MM.1S (cell line): Measurements from ENCODE around the gene TJP2.

ENCODE experiments used
- DNase-seq: peaks from one replicate; pipeline ENCODE4 v3.0.0-alpha.2; 2015
- H2AFZ ChIP-seq: fragments of 300-600 bp; sonication (generic); 2 replicates; pipeline ENCODE4 v1.6.0; 2016; ENCODE audit warnings: antibody characterized with exemption, low read length
- H3F3A ChIP-seq: fragments of 300-600 bp; sonication (generic); 2 replicates; pipeline ENCODE4 v1.6.1; 2016; ENCODE audit warnings: mild to moderate bottlenecking, antibody characterized with exemption, low read length, moderate library complexity, mixed read lengths; ENCODE audit not compliant: insufficient read depth
- H3K27ac ChIP-seq: fragments of 300-600 bp; sonication (generic); 2 replicates; pipeline ENCODE4 v1.5.1; 2016; ENCODE audit warnings: mild to moderate bottlenecking, low read length
- H3K27me3 ChIP-seq: fragments of 300-600 bp; sonication (generic); replicated peaks from 2 replicates; pipeline ENCODE4 v1.6.0; 2016; ENCODE audit warnings: low read length; ENCODE audit not compliant: insufficient read depth
- H3K36me3 ChIP-seq: fragments of 300-600 bp; sonication (generic); replicated peaks from 2 replicates; pipeline ENCODE4 v1.6.1; 2016; ENCODE audit warnings: mild to moderate bottlenecking, low read length, mixed read lengths; ENCODE audit not compliant: insufficient read depth
- H3K4me1 ChIP-seq: fragments of 300-600 bp; sonication (generic); 2 replicates; pipeline ENCODE4 v1.6.1; 2016; ENCODE audit warnings: low read length, mixed read lengths
- H3K4me2 ChIP-seq: fragments of 300-600 bp; sonication (generic); 2 replicates; pipeline ENCODE4 v1.6.0; 2016; ENCODE audit warnings: low read depth, low read length
- H3K4me3 ChIP-seq: fragments of 300-600 bp; sonication (generic); 2 replicates; pipeline ENCODE4 v1.5.1; 2016; ENCODE audit warnings: low read length, mixed read lengths
- H3K79me2 ChIP-seq: fragments of 300-600 bp; sonication (generic); 2 replicates; pipeline ENCODE4 v1.6.1; 2016; ENCODE audit warnings: mixed run types, low read length, mixed read lengths
- H3K9ac ChIP-seq: fragments of 300-600 bp; sonication (generic); 2 replicates; pipeline ENCODE4 v1.6.1; 2016; ENCODE audit warnings: low read length, mixed read lengths
- H3K9me2 ChIP-seq: fragments of 300-600 bp; sonication (generic); replicated peaks from 2 replicates; pipeline ENCODE4 v1.6.1; 2016; ENCODE audit warnings: mild to moderate bottlenecking, low read length, mixed read lengths; ENCODE audit not compliant: insufficient read depth
- H3K9me3 ChIP-seq: fragments of 300-600 bp; sonication (generic); replicated peaks from 2 replicates; pipeline ENCODE4 v1.6.1; 2016; ENCODE audit warnings: mild to moderate bottlenecking, low read length, mixed read lengths; ENCODE audit not compliant: insufficient read depth
- H4K20me1 ChIP-seq: fragments of 300-600 bp; sonication (generic); 2 replicates; pipeline ENCODE4 v1.6.1; 2016; ENCODE audit warnings: mild to moderate bottlenecking, low read length, moderate library complexity, mixed read lengths; ENCODE audit not compliant: insufficient read depth
- CTCF ChIP-seq: fragments of 300-600 bp; sonication (generic); IDR thresholded peaks from 2 replicates; pipeline ENCODE4 v1.5.1; 2016; ENCODE audit warnings: antibody characterized with exemption, low read length, mixed read lengths
- EZH2 ChIP-seq: fragments of 300-600 bp; sonication (generic); optimal IDR thresholded peaks from 2 replicates; pipeline ENCODE3; 2017; ENCODE audit warnings: low read depth, mild to moderate bottlenecking, antibody characterized with exemption, low read length, mixed read lengths
- EZH2phosphoT487 ChIP-seq: fragments of 300-600 bp; sonication (generic); IDR thresholded peaks from 2 replicates; pipeline ENCODE4 v1.6.1; 2018; ENCODE audit warnings: antibody characterized with exemption, low read length

The TJP2 gene

DNA sequence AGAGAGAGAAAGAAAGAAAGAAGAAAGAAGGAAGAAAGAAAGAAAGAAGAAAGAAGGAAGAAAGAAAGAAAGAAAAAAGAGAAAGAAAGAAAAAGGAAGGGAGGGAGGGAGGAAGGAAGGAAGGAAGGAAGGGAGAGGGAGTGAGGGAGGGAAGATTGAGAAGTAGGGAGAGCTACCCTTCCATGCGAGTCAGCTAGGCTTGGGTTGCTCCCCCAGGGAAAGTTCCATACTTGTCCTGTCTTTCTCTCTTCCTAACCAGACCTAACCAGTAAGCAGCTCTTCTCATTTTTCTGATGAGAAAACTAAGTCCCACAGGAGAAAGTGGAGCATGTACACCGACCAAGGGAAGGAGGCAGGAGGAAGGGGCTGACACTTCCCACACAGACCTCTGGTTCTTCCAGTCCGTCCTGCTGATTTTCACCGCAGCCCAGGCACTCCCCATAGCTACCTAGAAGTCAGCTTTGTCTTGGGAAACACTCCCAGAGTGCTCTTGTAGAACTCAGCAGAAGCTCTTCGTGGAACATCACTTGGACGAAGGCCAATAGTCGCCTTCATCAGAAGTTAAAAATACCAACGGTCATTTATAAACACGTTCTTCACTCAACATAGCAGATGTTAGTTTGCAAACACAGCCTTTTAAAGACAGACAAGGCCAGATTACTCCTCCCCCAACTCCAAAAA, 121.9 kb downstream of the TJP2 start:
- H2AFZ ChIP-seq: no peak overlapping the region
- no peaks in the 10 kb centered on the region for H3K9me3 ChIP-seq
- no peaks in the 10 kb centered on the region for H3K79me2 ChIP-seq
- H3F3A ChIP-seq: no peaks in the 10 kb centered on the region
- no peaks in the 10 kb centered on the region for H4K20me1 ChIP-seq
- no peak overlapping the region for H3K9ac ChIP-seq
- DNase-seq: no peak
- no peak overlapping the region for H3K27ac ChIP-seq
- peaks cover 11% of the 10 kb centered on the region; the same call in 1 of the 2 replicates for H3K4me1 ChIP-seq
- H3K4me2 ChIP-seq: no peak overlapping the region
- H3K4me3 ChIP-seq: no peak overlapping the region
- no peaks in the 10 kb centered on the region for H3K36me3 ChIP-seq
- TF ChIP-seq EZH2phosphoT487: no peak
- no peaks in the 10 kb centered on the region for H3K9me2 ChIP-seq
- no peaks in the 10 kb centered on the region for H3K27me3 ChIP-seq

GRCh38 chr9:69297300-69297980, 123.4 kb downstream of the TJP2 start:
- DNase-seq: no peak
- Histone ChIP-seq H3F3A (no peaks in the 10 kb centered on the region), H3K9ac (no peak overlapping the region), H3K9me2 (no peaks in the 10 kb centered on the region), H3K4me1 (peaks cover 11% of the 10 kb centered on the region; the same call in 1 of the 2 replicates), H3K4me2 (no peak overlapping the region), H3K79me2 (no peaks in the 10 kb centered on the region), H4K20me1 (no peaks in the 10 kb centered on the region), H3K36me3 (no peaks in the 10 kb centered on the region), H3K4me3 (no peak overlapping the region), H3K27me3 (no peaks in the 10 kb centered on the region), H3K27ac (no peak overlapping the region), H2AFZ (no peak overlapping the region), H3K9me3 (no peaks in the 10 kb centered on the region)
- no peak for TF ChIP-seq EZH2
- TF ChIP-seq CTCF: no peak
- TF ChIP-seq EZH2phosphoT487: no peak

DNA sequence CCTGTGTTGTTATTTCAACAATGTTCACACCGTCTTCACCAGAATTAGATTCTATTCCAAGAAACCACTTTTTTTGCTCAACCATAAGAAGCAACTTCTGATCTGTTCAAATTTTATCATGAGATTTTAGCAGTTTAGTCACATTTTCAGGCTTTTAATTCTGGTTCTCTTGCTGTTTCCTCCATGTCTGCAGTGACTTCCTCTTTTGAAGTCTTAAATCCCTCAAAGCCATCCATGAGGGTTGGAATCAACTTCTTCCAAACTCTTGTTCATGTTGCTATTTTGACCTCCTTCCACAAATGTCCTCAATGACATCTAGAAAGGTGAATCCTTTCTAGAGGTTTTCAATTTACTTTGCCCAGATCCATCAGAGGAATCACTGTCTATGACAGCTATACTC, 125.2 kb downstream of the TJP2 start:
- no peak overlapping the region for H3K9ac ChIP-seq
- H3K4me2 ChIP-seq: no peak overlapping the region
- no peak for TF ChIP-seq CTCF
- TF ChIP-seq EZH2phosphoT487: no peak
- TF ChIP-seq EZH2: no peak
- H3K27ac ChIP-seq: no peak overlapping the region
- no peaks in the 10 kb centered on the region for H3K9me3 ChIP-seq
- no peak for DNase-seq
- H3K79me2 ChIP-seq: no peaks in the 10 kb centered on the region
- no peaks in the 10 kb centered on the region for H3K27me3 ChIP-seq
- H3K36me3 ChIP-seq: no peaks in the 10 kb centered on the region
- H3K4me1 ChIP-seq: no peaks in the 10 kb centered on the region
- no peaks in the 10 kb centered on the region for H3K9me2 ChIP-seq
- H2AFZ ChIP-seq: no peak overlapping the region
- H3F3A ChIP-seq: no peaks in the 10 kb centered on the region
- H3K4me3 ChIP-seq: no peak overlapping the region
- H4K20me1 ChIP-seq: no peaks in the 10 kb centered on the region

- Histone ChIP-seq H3K4me3 (no peak overlapping the region), H3K9me2 (no peaks in the 10 kb centered on the region), H3K4me1 (no peaks in the 10 kb centered on the region), H3K27ac (no peak overlapping the region), H3K4me2 (no peak overlapping the region), H3K79me2 (no peaks in the 10 kb centered on the region), H2AFZ (no peak overlapping the region), H3F3A (no peaks in the 10 kb centered on the region), H4K20me1 (no peaks in the 10 kb centered on the region), H3K36me3 (no peaks in the 10 kb centered on the region), H3K9ac (no peak overlapping the region), H3K27me3 (no peaks in the 10 kb centered on the region), H3K9me3 (no peaks in the 10 kb centered on the region)
- TF ChIP-seq EZH2 (no peak), EZH2phosphoT487 (no peak), CTCF (no peak)
- no peak for DNase-seq
Measured at GRCh38 chr9:69299826-69300225, 125.7 kb downstream of the TJP2 start.
